GM19193 (cell line): ENCODE measurements around the gene CCDC88B.

Source experiments
- POLR2A ChIP-seq: IDR thresholded peaks from 4 replicates; pipeline ENCODE4 v1.6.1; 2011; ENCODE audit not compliant: insufficient read depth, insufficient read length; ENCODE audit errors: extremely low read depth

CCDC88B gene

GRCh38 chr11:64356498-64357411, 16.8 kb downstream of the CCDC88B start:
- no peak for TF ChIP-seq POLR2A

GRCh38 chr11:64357446-64357845, 17.4 kb downstream of the CCDC88B start:
- no peak for TF ChIP-seq POLR2A

- no peak for TF ChIP-seq POLR2A
These were observed 18.0 kb downstream of the CCDC88B start for GRCh38 chr11:64357904-64358535.

GRCh38 chr11:64358536-64358906, 18.5 kb downstream of the CCDC88B start:
- TF ChIP-seq POLR2A = no peak

- TF ChIP-seq POLR2A = peak; percentile 69
These were observed 19.1 kb downstream of the CCDC88B start, which contains the start of gene RPS6KA4 for GRCh38 chr11:64358907-64359711. RPS6KA4 (plus strand) TSS chr11:64359162; CDS start chr11:64359236, 74 bp downstream.

- no peak for TF ChIP-seq POLR2A
These were observed 19.9 kb downstream of the CCDC88B start for GRCh38 chr11:64359712-64360445.

- TF ChIP-seq POLR2A = no peak
These were observed 20.5 kb downstream of the CCDC88B start for GRCh38 chr11:64360448-64360921.

GRCh38 chr11:64361659-64362058, 21.7 kb downstream of the CCDC88B start:
- no peak for TF ChIP-seq POLR2A

GRCh38 chr11:64362339-64362738, 22.3 kb downstream of the CCDC88B start:
- no peak for TF ChIP-seq POLR2A

GRCh38 chr11:64364435-64364834, 24.4 kb downstream of the CCDC88B start:
- no peak for TF ChIP-seq POLR2A

GRCh38 chr11:64364911-64365310, 24.9 kb downstream of the CCDC88B start:
- no peak for TF ChIP-seq POLR2A

- no peak for TF ChIP-seq POLR2A
These were observed 26.7 kb downstream of the CCDC88B start for GRCh38 chr11:64366751-64367150.

- no peak for TF ChIP-seq POLR2A
These were observed 28.1 kb downstream of the CCDC88B start for GRCh38 chr11:64367931-64368672.

- no peak for TF ChIP-seq POLR2A
These were observed 28.7 kb downstream of the CCDC88B start for GRCh38 chr11:64368673-64369074.
